Stimulated activated naive CD4-positive, alpha-beta T cell treated with Interleukin-2 at 50 U/mL for 16 hours (primary cell): ENCODE measurements around the gene SLC3A2.
"Not testable (repeated sequence)": the region's sequence is repeated elsewhere in the genome, so short reads cannot be mapped to it uniquely, and the experiment has no call there.

Experiments
- DNase-seq: peaks from one replicate; lab custom pipeline; 2025; lab: John Stamatoyannopoulos, UW

Gene SLC3A2

DNA sequence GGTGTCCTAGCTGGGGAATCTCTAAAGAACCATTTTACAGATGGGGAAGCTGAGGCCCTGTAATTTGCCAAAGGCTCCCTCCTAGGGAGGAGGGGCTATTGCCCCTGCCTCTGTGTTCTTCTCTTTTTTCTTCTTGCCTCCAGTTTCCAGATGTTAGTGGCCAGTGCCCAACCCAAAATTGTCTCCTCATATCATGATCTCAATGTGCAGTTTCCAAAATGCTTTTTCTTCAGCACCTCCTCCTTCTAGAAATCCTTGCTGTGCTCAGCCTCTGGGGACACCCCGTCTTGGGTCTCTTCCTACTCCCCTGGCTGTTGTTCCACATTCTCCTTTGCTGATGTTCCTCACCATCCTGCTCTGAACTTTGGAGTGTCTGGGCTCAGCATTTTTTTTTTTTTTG is 50.0 kb downstream of the SLC3A2 start:
- DNase-seq, result no peak

DNA sequence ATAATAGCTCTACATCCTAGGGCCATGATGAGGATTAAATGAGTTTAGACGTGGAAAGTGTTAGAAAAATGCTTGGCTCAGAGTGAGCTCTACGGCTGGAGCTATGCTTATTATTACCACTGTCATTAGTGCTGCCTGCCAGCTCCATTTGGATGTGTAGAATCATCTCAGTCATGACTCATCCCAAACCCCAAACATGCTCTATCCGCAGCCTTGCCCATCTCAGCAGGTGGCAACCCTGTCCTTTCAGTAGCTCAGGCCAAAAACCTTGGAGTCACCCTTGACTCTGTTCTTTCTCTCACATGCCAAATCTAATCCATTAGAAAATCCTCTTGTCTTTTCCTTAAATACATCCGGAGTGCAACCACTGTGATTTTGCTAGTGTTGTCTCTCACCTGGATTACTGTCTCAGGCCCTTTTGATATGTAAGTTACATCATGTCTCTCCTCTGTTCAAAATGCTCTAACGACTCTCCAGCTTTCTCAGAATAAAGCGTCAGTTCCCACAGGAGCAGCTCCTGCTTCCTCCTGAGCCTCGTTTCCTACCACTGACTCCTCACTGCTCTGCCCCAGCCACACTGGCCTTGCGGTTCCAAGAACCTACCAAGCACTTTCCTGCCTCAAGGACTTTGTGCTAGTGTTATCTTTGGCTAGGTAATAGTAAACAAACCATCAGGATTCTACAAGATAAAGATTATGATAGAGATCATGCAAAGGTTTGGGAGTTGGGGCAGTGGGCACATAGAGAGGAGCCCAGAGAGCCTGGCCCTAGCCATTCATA is 51.0 kb downstream of the SLC3A2 start:
- DNase-seq, result no peak

- no peak for DNase-seq
Measured at GRCh38 chr11:62933285-62933684, 52.6 kb downstream of the SLC3A2 start.

DNA sequence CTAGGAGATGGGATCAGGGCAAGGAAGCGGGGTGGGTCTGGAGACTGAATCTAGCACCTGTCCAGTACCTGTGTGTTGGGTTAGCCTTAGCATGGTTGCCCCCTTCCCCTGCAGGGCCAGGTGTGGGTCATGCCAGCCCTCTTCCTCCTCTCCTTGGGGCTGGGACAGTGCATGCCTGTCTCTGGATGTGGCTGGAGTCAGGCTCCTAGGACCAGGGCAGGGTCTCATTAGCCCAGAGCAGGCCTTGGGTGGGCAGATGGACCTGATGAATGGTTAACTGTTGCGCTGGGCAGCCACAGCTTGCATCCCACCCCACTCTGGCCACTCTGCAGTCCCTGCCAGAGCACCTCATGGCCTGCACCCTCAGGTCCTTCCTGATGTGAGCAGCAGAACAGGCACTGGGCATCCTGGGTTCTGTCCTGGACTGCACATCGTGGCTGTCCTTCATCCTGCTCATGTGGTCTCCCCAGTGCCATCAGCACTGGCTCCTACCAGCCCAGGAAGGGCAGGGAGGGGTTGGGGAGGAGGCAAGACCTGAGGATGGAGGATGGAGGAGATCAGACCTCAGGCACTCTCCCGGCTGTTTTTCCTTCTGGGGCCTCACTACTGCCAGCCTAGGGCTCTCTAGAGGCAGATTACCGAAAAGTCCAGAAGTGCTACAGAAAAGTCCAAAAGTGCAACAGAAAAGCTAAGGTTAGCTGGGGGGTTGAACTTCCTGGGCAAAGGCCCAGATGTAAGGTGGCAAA is 53.2 kb downstream of the SLC3A2 start:
- no peak for DNase-seq

- DNase-seq, result no peak
Measured at GRCh38 chr11:62934496-62934785, 53.7 kb downstream of the SLC3A2 start.

DNA sequence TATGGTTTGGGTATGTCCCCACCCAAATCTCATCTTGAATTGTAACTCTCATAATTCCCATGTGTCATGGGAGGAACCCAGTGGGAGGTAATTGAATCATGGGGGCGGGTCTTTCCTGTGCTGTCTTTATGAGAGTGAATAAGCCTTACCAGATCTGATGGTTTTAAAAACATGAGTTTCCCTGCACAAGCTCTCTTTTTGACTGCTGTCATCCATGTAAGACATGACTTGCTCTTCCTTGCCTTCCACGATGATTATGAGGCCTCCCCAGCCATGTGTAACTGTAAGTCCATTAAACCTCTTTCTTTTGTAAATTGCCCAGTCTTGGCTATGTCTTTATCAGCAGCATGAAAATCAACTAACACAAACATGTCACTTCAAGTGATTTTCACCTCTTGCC is 56.8 kb downstream of the SLC3A2 start:
- not testable (repeated sequence) for DNase-seq
